K562 (cell line): ENCODE results near the gene ALDH16A1. TPM values are rescaled to one million over a fixed set of nuclear protein-coding genes. Genes with fewer than 3 reads are reported as not detected.

Experiments
- ATAC-seq: fragments of 200-7000 bp; cut with Tn5 transposase; 3 replicates; pipeline ENCODE4 v1.9.1; 2020; ENCODE audit warnings: moderate library complexity
- BruUV-seq: library from RNA; stranded (reverse); fragments of 400-500 nt; replicated peaks from 2 replicates; lab custom pipeline; 2021; lab: Mats Ljungman, UMichigan
- CTCF ChIA-PET: fragments of 300-600 bp; formaldehyde crosslinking; extraction: SDS; loops from one replicate; lab custom pipeline; 2021; ENCODE audit warnings: low intra/inter-chr PET ratio; lab: Yijun Ruan, JAX
- POLR2A ChIA-PET: fragments of 300-600, 350-650 bp; sonication (Branson Sonifier 250); formaldehyde crosslinking; extraction: SDS; loops from one replicate; lab custom pipeline; 2021; ENCODE audit warnings: antibody characterized with exemption, inconsistent platforms; lab: Yijun Ruan, JAX
- DNase-seq, 4 experiments: peaks; one replicate each; pipeline versions ENCODE4 v3.0.0 to v3.0.0-alpha.2; 2011 to 2018; ENCODE audit warnings: low spot score in 3 of 4, mixed read lengths in 3 of 4; ENCODE audit errors: extremely low read depth in 1 of 4
- FAIRE-seq: peaks from 2 replicates; lab custom pipeline; 2011; peaks lifted over from hg19 to GRCh38; lab: Jason Lieb, UNC
- H2AFZ ChIP-seq: 2 replicates; pipeline ENCODE4 v1.6.0; 2011; ENCODE audit warnings: low read depth, low read length, control low read depth, inconsistent platforms
- H3K27ac ChIP-seq: fragments of 200-600 bp; 3 replicates; pipeline ENCODE4 v1.8.0; 2011; ENCODE audit warnings: low read depth, mild to moderate bottlenecking, control low read depth, inconsistent platforms, low read length, moderate library complexity, mixed read lengths; ENCODE audit errors: extremely low read depth
- H3K27me3 ChIP-seq, 2 experiments: fragments of 300-600 bp in 1 of 2; 2 replicates in 1 of 2; 3 replicates in 1 of 2; pipeline versions ENCODE4 v1.6.0 to v1.8.0; 2011; ENCODE audit warnings: inconsistent platforms in 2 of 2, low read length in 2 of 2, mild to moderate bottlenecking in 1 of 2, mixed read lengths in 1 of 2, moderate library complexity in 1 of 2; ENCODE audit not compliant: control insufficient read depth in 2 of 2, insufficient read depth in 2 of 2
- H3K36me3 ChIP-seq: fragments of 300-600 bp; 3 replicates; pipeline ENCODE4 v1.8.0; 2011; ENCODE audit warnings: mild to moderate bottlenecking, low read length, inconsistent platforms; ENCODE audit not compliant: control insufficient read depth, insufficient read depth
- H3K4me1 ChIP-seq, 2 experiments: fragments of 200-600 bp in 1 of 2; replicated peaks in 1 of 2; 2 replicates in 1 of 2; 3 replicates in 1 of 2; pipeline versions ENCODE4 v1.5.1 to v1.8.0; 2011; ENCODE audit warnings: inconsistent platforms in 2 of 2, low read length in 2 of 2, mild to moderate bottlenecking in 1 of 2, mixed read lengths in 1 of 2, moderate library complexity in 1 of 2; ENCODE audit not compliant: control insufficient read depth in 2 of 2, insufficient read depth in 2 of 2
- H3K4me2 ChIP-seq: 2 replicates; pipeline ENCODE4 v1.6.1; 2011; ENCODE audit warnings: low read length, control low read depth, inconsistent platforms, mixed read lengths; ENCODE audit not compliant: insufficient read depth
- H3K4me3 ChIP-seq: fragments of 200-600 bp; sonication (generic), shearing (Covaris generic); 2 replicates; pipeline ENCODE4 v1.5.1; 2016; ENCODE audit warnings: control low read depth, inconsistent platforms
- H3K79me2 ChIP-seq: fragments of 200-600 bp; 3 replicates; pipeline ENCODE4 v1.8.0; 2011; ENCODE audit warnings: low read length, inconsistent platforms; ENCODE audit not compliant: control insufficient read depth, insufficient read depth
- H3K9ac ChIP-seq, 2 experiments: 2 replicates each; pipeline versions ENCODE4 v1.6.0 to v1.6.1; 2011; ENCODE audit warnings: low read depth in 2 of 2, low read length in 2 of 2, control low read depth in 1 of 2, inconsistent platforms in 1 of 2, mild to moderate bottlenecking in 1 of 2, mixed read lengths in 1 of 2; ENCODE audit not compliant: insufficient read depth in 1 of 2
- H3K9me1 ChIP-seq: one replicate; pipeline ENCODE4 v1.6.0; 2011; ENCODE audit warnings: inconsistent platforms, mild to moderate bottlenecking, low read length, moderate library complexity; ENCODE audit not compliant: control insufficient read depth, insufficient read depth
- H3K9me3 ChIP-seq: replicated peaks from 2 replicates; pipeline ENCODE4 v1.5.1; 2011; ENCODE audit warnings: low read depth, low read length, inconsistent platforms; ENCODE audit not compliant: control insufficient read depth, insufficient read depth
- H4K20me1 ChIP-seq: replicated peaks from 2 replicates; pipeline ENCODE4 v1.6.1; 2011; ENCODE audit warnings: low read length, inconsistent platforms, mixed read lengths; ENCODE audit not compliant: control insufficient read depth, insufficient read depth
- BMI1 ChIP-seq: fragments of 150-350 bp; IDR thresholded peaks from 2 replicates; pipeline ENCODE4 v1.6.1; 2014; ENCODE audit warnings: low read length
- FOSL1 ChIP-seq: fragments of 200-800 bp; sonication (Bioruptor generic); conservative IDR thresholded peaks from 2 replicates; pipeline ENCODE4 v1.6.1; 2016; ENCODE audit warnings: missing genetic modification characterization, missing compliant biosample characterization
- GTF2F1 ChIP-seq: IDR thresholded peaks from 2 replicates; pipeline ENCODE4 v1.6.1; 2011; ENCODE audit warnings: low read depth, low read length, improper control_type of control experiment
- HINFP ChIP-seq: fragments of 450-650 bp; conservative IDR thresholded peaks from 2 replicates; pipeline ENCODE4 v1.6.1; 2016; ENCODE audit warnings: missing genetic modification characterization, low read depth, mild to moderate bottlenecking, control low read depth, missing compliant biosample characterization
- KHSRP ChIP-seq: fragments of 450-650 bp; IDR thresholded peaks from 2 replicates; pipeline ENCODE4 v1.6.1; 2017
- MYNN ChIP-seq, 2 experiments: sonication (generic); formaldehyde crosslinking in 1 of 2; IDR thresholded peaks; 2 replicates each; pipeline versions ENCODE4 v1.5.0 to v1.6.1; 2016 to 2020; ENCODE audit warnings: antibody characterized with exemption in 1 of 2, missing genetic modification reagents in 1 of 2
- RBFOX2 ChIP-seq: fragments of 200-400 bp; formaldehyde crosslinking; IDR thresholded peaks from 2 replicates; pipeline ENCODE4 v1.6.1; 2017; ENCODE audit warnings: low read depth, mild to moderate bottlenecking, low read length, moderate library complexity
- RBM34 ChIP-seq: fragments of 200-400 bp; formaldehyde crosslinking; IDR thresholded peaks from 2 replicates; pipeline ENCODE4 v1.6.1; 2018; ENCODE audit warnings: low read length, borderline replicate concordance; ENCODE audit not compliant: insufficient read depth
- SIRT6 ChIP-seq: IDR thresholded peaks from one replicate; pipeline ENCODE4 v1.6.1; 2012; ENCODE audit warnings: low read depth, mild to moderate bottlenecking, control low read depth, inconsistent platforms, low read length, moderate library complexity
- TCF3 ChIP-seq: sonication (generic); formaldehyde crosslinking; IDR thresholded peaks from 2 replicates; pipeline ENCODE4 v1.4.0; 2020; ENCODE audit warnings: mild to moderate bottlenecking, missing genetic modification reagents
- ZEB2 ChIP-seq: fragments of 450-650 bp; IDR thresholded peaks from 2 replicates; pipeline ENCODE4 v1.6.1; 2016
- ZFP1 ChIP-seq: fragments of 450-650 bp; formaldehyde crosslinking; IDR thresholded peaks from 2 replicates; pipeline ENCODE4 v1.4.0; 2020; ENCODE audit warnings: mild to moderate bottlenecking, mixed read lengths
- ZNF41 ChIP-seq: fragments of 250-450 bp; sonication (Bioruptor Pico); conservative IDR thresholded peaks from 2 replicates; pipeline ENCODE4 v1.4.0; 2020; ENCODE audit warnings: mild to moderate bottlenecking
- ZNF592 ChIP-seq: fragments of 450-650 bp; IDR thresholded peaks from 2 replicates; pipeline ENCODE4 v1.6.1; 2017; ENCODE audit warnings: antibody characterized with exemption, mild to moderate bottlenecking
- WGBS: fragments of 100-300 bp; shearing (Covaris generic); methylation state at CpG from one replicate; pipeline ENCODE4 v1.1.6; 2016; ENCODE audit warnings: low coverage, mixed read lengths; ENCODE audit not compliant: insufficient coverage; ENCODE audit errors: missing lambda C conversion rate; 5-methylcytosine and 5-hydroxymethylcytosine counted together
- in situ Hi-C: fragments of 300-500 bp; cut with MboI; formaldehyde crosslinking; loops from 4 replicates; pipeline ENCODE4 v1.15.0; 2018; ENCODE audit warnings: inconsistent platforms, mixed read lengths
- intact Hi-C: fragments of 100-400 bp; cut with micrococcal nuclease; formaldehyde crosslinking; loops from 2 replicates; pipeline ENCODE4 v1.14.2; 2022
- polyA plus RNA-seq, 8 experiments: library from polyadenylated mRNA; depleted of rRNA in 4 of 8; stranded (reverse) in 5 of 8; unstranded in 3 of 8; fragments of >200 nt; fragmentation: Nextera tagmentation in 2 of 8; fragmentation: Illumina TruSeq in 1 of 8; extraction: Ambion mirVana in 2 of 8; extraction: Trizol in 1 of 8; gene quantifications; 2 replicates each; pipeline versions ENCODE4 v1.2.1 to v1.2.3, GENCODE V29; 2011 to 2014; ENCODE audit warnings: inconsistent platforms in 1 of 8, missing spikeins in 1 of 8
- total RNA-seq, 7 experiments: library from RNA; depleted of rRNA in 6 of 7; stranded (reverse); fragments of >200 nt in 6 of 7; fragmentation: Illumina TruSeq in 2 of 7; extraction: Trizol in 2 of 7; gene quantifications; 2 replicates each; pipeline versions ENCODE4 v1.2.1 to v1.2.3, GENCODE V29; 2011 to 2021; ENCODE audit warnings: low replicate concordance in 1 of 7

Gene ALDH16A1
- total and polyA plus RNA-seq, 9 of the 15 experiments (the other 6 are each of a cell fraction or from before 2014, with no cell fraction given), result 2.2 to 52.2 (median 7.6) TPM

- intact Hi-C loops, result no loop called here
- in situ Hi-C loops, result no loop called here
- no peaks in the 10 kb centered on the region for H3K9me3 ChIP-seq
- DNase-seq (no peak), FAIRE-seq (no peak), ATAC-seq (no peak)
- H3K9ac ChIP-seq, result peak overlapping the region in 1 of 2 experiments; percentile 43; a peak in 1 of 4 replicates
- no peaks in the 10 kb centered on the region for H3K27me3 ChIP-seq
- H4K20me1 ChIP-seq, result no peaks in the 10 kb centered on the region
- CTCF ChIA-PET, result no interaction called here
- peak overlapping the region; percentile 32; the same call in 1 of the 3 replicates for H3K27ac ChIP-seq
- H3K36me3 ChIP-seq, result peaks cover 42% of the 10 kb centered on the region; the same call in 2 of the 3 replicates
- H3K9me1 ChIP-seq, result no peaks in the 10 kb centered on the region
- peaks cover 2 to 33% of the 10 kb centered on the region in 2 experiments; a peak in 4 of 5 replicates for H3K4me1 ChIP-seq
- H3K79me2 ChIP-seq, result peaks cover 39% of the 10 kb centered on the region
- POLR2A ChIA-PET, result interaction anchor here (0.6 to 1.5 kb wide), 3 partner anchors 21 to 395 kb away, joined by 3 to 4 read pairs (median 3); no protein-coding TSS in a partner anchor
- BruUV-seq, result no TSS peak
- no peak overlapping the region for H3K4me2 ChIP-seq
- WGBS, result 92% methylated on average over 5 of the region's 5 CpGs
- no peak overlapping the region for H3K4me3 ChIP-seq
- H2AFZ ChIP-seq, result no peak overlapping the region
- TF ChIP-seq MYNN (IDR thresholded peaks at IDR 0.05) (no peak), MYNN (CRISPR knock-in tag; IDR thresholded peaks at IDR 0.05) (no peak), RBM34 (no peak), ZFP1 (CRISPR knock-in tag) (no peak), ZNF41 (CRISPR knock-in tag) (no peak), RBFOX2 (no peak), KHSRP (no peak), SIRT6 (no peak), HINFP (tag) (no peak), FOSL1 (tag) (no peak), GTF2F1 (no peak), ZEB2 (no peak), BMI1 (no peak), TCF3 (CRISPR knock-in tag) (no peak), ZNF592 (no peak)
Measured at GRCh38 chr19:49455773-49456172, 2.7 kb downstream of the ALDH16A1 start.
